Body of pancreas (tissue), 4 donors: Measurements from ENCODE around the gene DAB1. TPM values are rescaled to one million over a fixed set of nuclear protein-coding genes. Genes with fewer than 3 reads are reported as not detected.

Experiments used
- ATAC-seq: fragments of 150-250 bp; one replicate; pipeline ENCODE4 v1.9.1; 2016
- DNase-seq, 4 donors: peaks; one replicate each; pipeline ENCODE4 v3.0.0-alpha.2; 2019
- H3K27ac ChIP-seq, 4 donors: fragments of 200-600 bp; sonication (generic); 1 replicate in 3 of 4; 2 replicates in 1 of 4; pipeline versions ENCODE4 v1.5.1 to v1.6.1; 2016 to 2019; ENCODE audit warnings: mild to moderate bottlenecking in 1 of 4, mixed read lengths in 1 of 4, moderate library complexity in 1 of 4
- H3K27me3 ChIP-seq, 2 donors: fragments of 200-600 bp; sonication (generic); one replicate each; pipeline ENCODE4 v1.6.0; 2016; ENCODE audit warnings: mild to moderate bottlenecking in 1 of 2
- H3K36me3 ChIP-seq, 2 donors: fragments of 200-600 bp; sonication (generic); replicated peaks in 1 of 2; 2 replicates each; pipeline ENCODE4 v1.5.1; 2016; ENCODE audit warnings: low read depth in 2 of 2; ENCODE audit not compliant: insufficient read depth in 1 of 2
- H3K4me1 ChIP-seq: fragments of 200-600 bp; sonication (generic); one replicate; pipeline ENCODE4 v1.6.0; 2016
- H3K4me3 ChIP-seq, 2 donors: fragments of 200-600 bp; sonication (generic); 1 replicate in 1 of 2; 2 replicates in 1 of 2; pipeline ENCODE4 v1.5.1; 2016 to 2019
- H3K9me3 ChIP-seq, 3 donors: fragments of 200-600 bp; sonication (generic); 1 replicate in 2 of 3; 2 replicates in 1 of 3; pipeline ENCODE4 v1.5.1; 2016
- POLR2A ChIP-seq, 3 donors: fragments of 450-650 bp; IDR thresholded peaks; one replicate each; pipeline ENCODE4 v1.6.1; 2016; ENCODE audit warnings: antibody characterized with exemption in 3 of 3, mild to moderate bottlenecking in 2 of 3
- WGBS, 2 donors: methylation state at CpG; one replicate each; pipeline ENCODE4 v1.1.5; 2017; 5-methylcytosine and 5-hydroxymethylcytosine counted together
- intact Hi-C: fragments of 100-400 bp; cut with DNase I; formaldehyde crosslinking; loops from one replicate; pipeline ENCODE4 v1.15.1; 2023
- total RNA-seq, 2 donors: library from RNA; depleted of rRNA; stranded (reverse); fragments of >200 nt; gene quantifications; one replicate each; pipeline ENCODE4 v1.1.0, GENCODE V29; 2016
- TF ChIP-seq, protein P1 (sequence below), 7 experiments: fragments of 450-650 bp in 4 of 7; fragments of 200-600 bp in 3 of 7; sonication (generic) in 3 of 7; IDR thresholded peaks; one replicate each; pipeline ENCODE4 v1.5.1; 2016 to 2019; ENCODE audit warnings: antibody characterized with exemption in 7 of 7

Gene DAB1
- total RNA-seq, 2 donors from 2014 or later, result under 0.01 TPM; not detected in 1

DNA sequence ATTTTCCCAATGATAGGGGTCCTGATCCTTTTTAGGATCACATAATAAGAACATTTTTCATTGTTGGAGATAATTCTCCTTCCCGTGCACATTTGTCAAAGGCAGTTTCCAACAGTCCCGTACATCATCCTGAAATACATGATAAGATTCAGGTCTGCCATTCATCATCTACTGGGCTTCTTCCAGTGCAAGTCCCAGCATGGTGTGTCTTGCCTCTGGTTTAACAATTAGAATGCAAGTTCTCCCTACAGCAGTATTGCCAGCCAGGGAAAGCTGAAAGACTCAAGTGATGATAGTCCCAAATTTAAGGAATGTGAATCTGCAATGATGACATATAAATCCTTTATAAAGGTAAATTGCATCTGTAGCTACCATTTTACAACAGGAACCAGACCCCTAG is 146.2 kb downstream of the DAB1 start:
- no peak for DNase-seq
- H3K27me3 ChIP-seq, result no peaks in the 10 kb centered on the region
- no peaks in the 10 kb centered on the region for H3K36me3 ChIP-seq
- no peak overlapping the region for H3K4me3 ChIP-seq
- H3K4me1 ChIP-seq, result no peaks in the 10 kb centered on the region
- no peaks in the 10 kb centered on the region for H3K9me3 ChIP-seq
- TF ChIP-seq, protein P1, sequence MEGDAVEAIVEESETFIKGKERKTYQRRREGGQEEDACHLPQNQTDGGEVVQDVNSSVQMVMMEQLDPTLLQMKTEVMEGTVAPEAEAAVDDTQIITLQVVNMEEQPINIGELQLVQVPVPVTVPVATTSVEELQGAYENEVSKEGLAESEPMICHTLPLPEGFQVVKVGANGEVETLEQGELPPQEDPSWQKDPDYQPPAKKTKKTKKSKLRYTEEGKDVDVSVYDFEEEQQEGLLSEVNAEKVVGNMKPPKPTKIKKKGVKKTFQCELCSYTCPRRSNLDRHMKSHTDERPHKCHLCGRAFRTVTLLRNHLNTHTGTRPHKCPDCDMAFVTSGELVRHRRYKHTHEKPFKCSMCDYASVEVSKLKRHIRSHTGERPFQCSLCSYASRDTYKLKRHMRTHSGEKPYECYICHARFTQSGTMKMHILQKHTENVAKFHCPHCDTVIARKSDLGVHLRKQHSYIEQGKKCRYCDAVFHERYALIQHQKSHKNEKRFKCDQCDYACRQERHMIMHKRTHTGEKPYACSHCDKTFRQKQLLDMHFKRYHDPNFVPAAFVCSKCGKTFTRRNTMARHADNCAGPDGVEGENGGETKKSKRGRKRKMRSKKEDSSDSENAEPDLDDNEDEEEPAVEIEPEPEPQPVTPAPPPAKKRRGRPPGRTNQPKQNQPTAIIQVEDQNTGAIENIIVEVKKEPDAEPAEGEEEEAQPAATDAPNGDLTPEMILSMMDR (IDR thresholded peaks at IDR 0.05), result no peak
- WGBS, 2 donors, result 71 to 72% methylated on average over 2 of the region's 2 CpGs
- intact Hi-C loops, result no loop called here
- no peak for ATAC-seq
- no peak overlapping the region for H3K27ac ChIP-seq

DNA sequence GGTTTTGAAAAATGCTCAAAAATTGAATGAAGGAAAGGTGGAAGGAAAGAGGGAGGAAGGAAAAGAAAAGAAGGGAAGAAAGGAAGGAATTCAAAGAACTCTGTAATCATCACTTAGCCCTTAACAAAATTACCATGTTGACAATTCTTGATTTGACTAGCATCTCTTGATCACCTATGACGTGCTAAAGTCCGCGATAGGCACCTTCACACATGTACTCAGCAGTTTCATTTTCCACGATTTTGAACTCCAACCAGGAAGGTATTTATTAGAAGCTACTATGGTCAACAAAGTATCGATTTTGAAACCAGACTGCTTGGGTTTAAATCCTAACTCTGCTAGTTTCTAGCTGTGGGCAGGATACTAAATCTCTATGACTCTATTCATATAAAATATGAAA is 146.9 kb downstream of the DAB1 start:
- no peak for ATAC-seq
- WGBS, 2 donors, result 52 to 71% methylated on average over 5 of the region's 5 CpGs
- Histone ChIP-seq H3K27ac (no peak overlapping the region), H3K4me3 (no peak overlapping the region), H3K36me3 (no peaks in the 10 kb centered on the region), H3K27me3 (no peaks in the 10 kb centered on the region), H3K4me1 (no peaks in the 10 kb centered on the region), H3K9me3 (no peaks in the 10 kb centered on the region)
- intact Hi-C loops, result no loop called here
- no peak for DNase-seq
- TF ChIP-seq, protein P1 (IDR thresholded peaks at IDR 0.05), result no peak
- TF ChIP-seq POLR2A (IDR thresholded peaks at IDR 0.05), result no peak

DNA sequence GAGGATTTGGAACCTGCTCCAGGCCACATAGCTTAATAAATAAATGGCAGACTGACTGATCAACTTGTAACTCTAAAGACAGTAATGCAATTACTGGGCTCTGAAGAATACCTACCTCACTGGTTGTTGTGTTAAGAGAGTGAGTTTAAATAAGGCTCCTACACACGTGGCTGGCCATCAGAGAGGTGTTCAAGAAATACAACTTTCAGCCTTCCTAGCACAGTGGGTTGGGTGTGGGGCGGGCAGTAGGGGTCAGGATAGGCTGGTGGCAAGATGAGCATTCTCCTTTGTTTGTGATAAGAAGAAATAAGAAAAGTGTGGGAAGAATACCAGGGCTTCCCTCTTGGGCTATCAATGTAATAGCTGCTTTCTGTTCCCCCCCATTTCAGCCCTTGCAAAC is 151.3 kb downstream of the DAB1 start:
- intact Hi-C loops, result no loop called here
- 51 to 71% methylated on average over 2 of the region's 2 CpGs for WGBS, 2 donors
- no peak overlapping the region for H3K27ac ChIP-seq
- no peaks in the 10 kb centered on the region for H3K27me3 ChIP-seq
- H3K36me3 ChIP-seq, result no peaks in the 10 kb centered on the region
- H3K4me1 ChIP-seq, result no peaks in the 10 kb centered on the region
- no peaks in the 10 kb centered on the region for H3K9me3 ChIP-seq
- ATAC-seq (no peak), DNase-seq (no peak)
- H3K4me3 ChIP-seq, result no peak overlapping the region
- TF ChIP-seq POLR2A (IDR thresholded peaks at IDR 0.05), result no peak
- TF ChIP-seq, protein P1 (IDR thresholded peaks at IDR 0.05), result no peak

GRCh38 chr1:57272150-57272549 is 151.7 kb downstream of the DAB1 start:
- H3K27ac ChIP-seq, result no peak overlapping the region
- no peak for DNase-seq
- no peaks in the 10 kb centered on the region for H3K27me3 ChIP-seq
- ATAC-seq, result no peak
- H3K9me3 ChIP-seq, result no peaks in the 10 kb centered on the region
- intact Hi-C loops, result no loop called here
- H3K4me1 ChIP-seq, result no peaks in the 10 kb centered on the region
- H3K4me3 ChIP-seq, result no peak overlapping the region
- no peak for TF ChIP-seq POLR2A (IDR thresholded peaks at IDR 0.05)
- WGBS, 2 donors, result 90 to 92% methylated on average over 2 of the region's 2 CpGs
- no peaks in the 10 kb centered on the region for H3K36me3 ChIP-seq

DNA sequence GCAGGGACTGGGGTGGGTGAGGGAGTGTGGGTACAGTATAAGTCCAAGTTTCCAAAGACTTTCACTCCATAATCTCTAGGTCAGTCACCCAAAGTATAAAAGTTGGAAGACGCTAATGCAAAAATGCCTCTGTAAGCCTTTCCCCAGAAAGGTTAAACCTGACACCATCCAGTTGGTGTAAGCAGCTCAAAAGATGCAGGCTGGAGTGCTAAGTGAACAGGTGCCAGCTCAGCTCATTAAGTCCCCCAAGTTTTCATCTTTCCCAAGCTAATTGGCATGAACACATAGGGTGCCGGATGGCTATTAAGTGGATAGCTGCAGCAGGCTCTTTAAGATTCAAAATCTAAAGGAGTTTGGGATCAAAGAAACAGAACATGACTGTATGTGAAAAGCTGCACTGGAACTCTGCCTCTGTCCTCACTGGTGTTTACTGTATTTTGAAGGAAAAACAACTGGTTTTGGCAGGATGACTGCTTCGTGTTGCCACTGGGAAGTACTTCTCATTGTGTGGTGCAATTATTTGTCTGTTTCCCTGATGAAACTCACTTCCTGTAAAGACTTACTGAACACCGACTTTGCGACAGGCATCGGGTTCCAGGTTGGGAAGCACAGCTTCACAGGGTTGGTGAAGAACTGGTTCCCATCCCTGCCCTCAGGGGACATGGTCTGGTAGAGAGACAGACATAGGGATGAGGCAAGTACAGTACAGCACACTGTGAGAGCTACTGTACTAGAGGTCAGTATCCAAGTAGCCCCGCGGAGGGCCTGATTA is 152.7 kb downstream of the DAB1 start:
- no peak overlapping the region for H3K27ac ChIP-seq
- H3K4me1 ChIP-seq, result no peaks in the 10 kb centered on the region
- H3K4me3 ChIP-seq, result no peak overlapping the region
- TF ChIP-seq, protein P1 (IDR thresholded peaks at IDR 0.05), result no peak
- TF ChIP-seq POLR2A (IDR thresholded peaks at IDR 0.05), result no peak
- no peaks in the 10 kb centered on the region for H3K9me3 ChIP-seq
- 83 to 90% methylated on average over 8 of the region's 8 CpGs for WGBS, 2 donors
- no peaks in the 10 kb centered on the region for H3K27me3 ChIP-seq
- intact Hi-C loops, result no loop called here
- no peaks in the 10 kb centered on the region for H3K36me3 ChIP-seq
- DNase-seq (no peak), ATAC-seq (no peak)
